ENCODE data around the gene RPTOR. TPM values are rescaled to one million over a fixed set of nuclear protein-coding genes. Genes with fewer than 3 reads are reported as not detected.

The RPTOR gene
- total RNA-seq, 1 experiment from 2014 or later = 26.3 TPM

GRCh38 chr17:80827646-80828643 is 283.3 kb downstream of the RPTOR start:
- no peak for DNase-seq (ENCODE audit: low spot score)

- DNase-seq (ENCODE audit: low spot score) = no peak
Observed at GRCh38 chr17:80829166-80829813, 284.7 kb downstream of the RPTOR start.

DNA sequence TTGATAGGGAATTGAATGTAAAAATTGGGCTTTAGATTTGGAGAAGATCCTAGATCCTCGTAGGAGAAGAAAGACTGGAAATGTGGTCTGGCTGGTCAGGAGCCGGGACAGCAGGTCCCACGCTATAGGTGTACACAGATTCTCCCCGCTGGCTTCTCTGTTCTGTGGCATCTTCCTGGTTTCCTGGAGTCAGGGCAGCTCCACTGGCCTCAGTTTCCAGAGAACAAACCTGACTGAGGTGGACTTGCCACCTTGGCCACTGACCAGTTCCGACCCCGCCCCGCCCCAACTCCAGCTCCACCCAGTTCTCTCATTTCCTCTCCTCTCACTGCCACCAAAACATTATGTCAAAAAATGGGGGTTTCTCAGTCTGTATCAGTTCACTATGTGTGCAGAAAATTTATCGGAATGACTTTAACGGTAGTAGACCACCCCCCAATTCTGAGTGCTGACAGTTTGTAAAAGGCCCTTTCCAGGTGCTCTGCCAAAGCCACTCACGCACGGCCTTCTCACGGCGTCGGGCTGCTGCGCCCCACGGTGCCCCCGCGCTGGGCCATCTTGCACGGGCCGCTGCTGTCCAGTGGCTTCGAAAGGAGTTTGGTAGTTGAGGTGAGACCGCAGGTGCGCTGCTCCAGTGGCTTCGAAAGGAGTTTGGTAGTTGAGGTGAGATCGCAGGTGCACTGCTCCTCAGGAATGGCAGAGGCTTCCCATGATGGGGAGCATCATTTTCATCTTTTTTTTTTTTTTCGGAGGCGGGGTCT is 285.6 kb downstream of the RPTOR start:
- DNase-seq (ENCODE audit: low spot score) = no peak

GRCh38 chr17:80831491-80831890 is 286.9 kb downstream of the RPTOR start:
- no peak for DNase-seq (ENCODE audit: low spot score)

GRCh38 chr17:80832266-80832676 is 287.6 kb downstream of the RPTOR start:
- no peak for DNase-seq (ENCODE audit: low spot score)

GRCh38 chr17:80832888-80833583 is 288.4 kb downstream of the RPTOR start:
- DNase-seq (ENCODE audit: low spot score) = peak; percentile 94

DNA sequence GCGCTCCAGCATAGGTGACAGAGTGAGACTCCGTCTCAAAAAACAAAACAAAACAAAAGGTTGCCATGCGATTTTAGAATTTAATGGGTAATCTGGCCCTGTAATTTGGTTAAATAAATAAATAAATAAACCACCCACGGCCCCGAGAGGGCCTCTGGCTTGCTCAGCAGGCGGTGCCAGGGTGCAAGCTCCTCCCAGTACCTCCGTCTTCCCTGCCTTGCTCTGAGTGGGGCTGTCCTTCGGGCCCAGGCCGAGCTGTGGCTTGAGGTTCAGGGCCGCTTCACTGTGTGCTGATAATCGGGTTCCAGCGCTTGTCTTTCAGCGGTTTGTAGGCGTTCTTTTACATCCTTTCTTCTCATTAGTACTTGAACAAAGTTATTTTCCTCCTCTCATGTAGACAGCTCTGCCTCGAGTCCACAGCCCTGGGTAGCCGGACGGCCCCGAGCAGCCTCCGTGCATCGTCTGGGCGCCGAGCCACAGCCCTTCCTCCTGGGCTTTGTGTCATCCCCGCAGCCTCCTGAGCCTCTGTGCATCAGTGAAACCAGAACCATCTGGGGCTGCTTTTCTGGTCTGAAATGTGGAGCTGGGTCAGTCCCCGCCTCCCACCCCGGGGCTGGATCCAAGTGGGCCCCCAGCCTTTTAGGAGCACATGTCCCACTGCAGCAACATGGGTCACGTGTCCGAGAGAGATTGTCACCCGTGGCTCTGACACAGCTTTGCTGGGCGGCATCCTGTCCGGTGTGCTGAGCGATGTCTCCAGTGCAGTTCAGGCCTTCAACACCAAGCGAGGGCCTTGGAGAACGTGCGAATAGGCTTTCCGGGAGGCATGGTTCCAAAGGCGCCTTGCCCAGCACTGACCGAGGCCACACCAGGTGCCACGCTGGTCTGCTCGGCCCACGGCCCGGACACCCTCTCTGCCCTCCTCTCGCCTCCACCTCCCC is 289.6 kb downstream of the RPTOR start:
- no peak for DNase-seq (ENCODE audit: low spot score)

GRCh38 chr17:80834893-80835275 is 290.2 kb downstream of the RPTOR start:
- no peak for DNase-seq (ENCODE audit: low spot score)

DNA sequence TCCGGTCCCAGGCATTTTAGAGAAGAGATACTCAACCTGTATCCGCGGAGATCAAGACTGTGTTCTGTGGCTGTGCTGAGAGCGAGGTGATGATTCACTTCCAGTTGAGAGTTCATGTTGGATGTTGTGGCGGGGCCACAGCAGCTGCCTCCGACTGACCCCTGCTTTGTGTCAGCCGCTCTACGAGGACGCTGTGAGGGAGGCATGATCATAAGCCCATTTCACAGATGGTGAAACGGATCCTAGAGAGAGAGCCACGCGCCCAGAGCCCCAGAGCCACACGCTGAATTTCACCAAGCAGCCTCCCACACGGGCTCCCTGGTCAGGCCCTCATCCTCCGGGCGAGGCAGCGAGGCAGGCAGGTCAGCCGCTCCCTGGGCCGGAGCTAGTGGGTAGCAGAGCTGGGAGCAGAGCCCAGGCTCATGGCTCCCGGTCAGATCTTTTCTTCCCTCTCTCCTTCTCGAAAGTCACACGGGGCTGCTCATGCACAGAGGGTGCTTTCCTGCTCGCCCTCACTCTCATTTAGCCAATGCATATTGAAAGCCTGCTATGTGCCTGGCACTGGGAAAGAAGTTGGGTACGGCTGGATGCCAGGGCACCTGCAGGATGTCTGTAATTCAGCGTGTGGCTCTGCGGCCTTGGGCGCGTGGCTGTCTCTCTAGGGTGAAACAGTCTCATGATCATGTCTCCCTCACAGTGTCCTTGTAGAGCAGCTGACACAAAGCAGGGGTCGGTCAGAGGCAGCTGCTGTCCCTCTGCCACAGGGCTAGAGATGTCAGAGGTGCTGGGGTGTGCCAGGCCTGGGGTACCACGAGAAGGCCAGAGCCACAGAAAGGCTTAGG is 291.4 kb downstream of the RPTOR start:
- DNase-seq (ENCODE audit: low spot score) = no peak

DNA sequence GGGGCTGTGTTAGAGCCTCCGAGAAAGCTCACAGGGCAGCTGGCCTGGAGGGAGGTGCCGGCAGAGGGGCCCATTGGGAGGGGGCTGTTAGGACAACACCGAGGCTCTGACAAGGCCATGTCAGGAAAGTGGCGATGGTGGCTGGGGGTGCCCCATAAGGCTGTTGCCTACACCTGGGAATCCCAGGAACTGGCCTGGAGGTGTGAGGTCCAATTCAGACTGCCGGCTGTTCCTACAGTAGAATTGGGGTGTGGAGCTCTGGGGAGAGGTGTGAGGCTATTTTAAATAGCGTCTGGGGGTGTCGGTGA is 292.0 kb downstream of the RPTOR start:
- DNase-seq (ENCODE audit: low spot score) = no peak

- no peak for DNase-seq (ENCODE audit: low spot score)
Observed at GRCh38 chr17:80836971-80837481, 292.4 kb downstream of the RPTOR start.

DNA sequence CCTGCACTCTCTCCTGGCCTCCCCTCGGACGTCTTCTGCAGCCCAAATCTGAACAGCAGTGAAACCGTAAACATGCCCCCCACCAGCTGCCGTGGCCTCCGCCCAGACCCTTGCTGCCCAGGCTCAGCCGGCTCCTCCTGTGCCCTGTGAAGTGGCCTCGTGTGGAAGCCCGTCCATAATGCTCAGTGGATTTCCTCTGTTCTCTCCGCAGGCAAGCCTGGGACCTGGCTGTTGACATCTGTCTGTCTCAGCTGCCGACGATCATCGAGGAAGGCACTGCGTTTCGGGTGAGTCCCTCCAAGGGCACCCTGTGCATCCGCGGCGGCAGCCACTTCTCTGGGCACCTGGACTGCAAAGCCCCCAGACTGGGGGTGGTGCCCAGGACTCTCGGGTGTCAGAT is 293.1 kb downstream of the RPTOR start:
- DNase-seq (ENCODE audit: low spot score) = no peak

GRCh38 chr17:80838311-80839025 is 293.8 kb downstream of the RPTOR start:
- DNase-seq (ENCODE audit: low spot score) = no peak

DNA sequence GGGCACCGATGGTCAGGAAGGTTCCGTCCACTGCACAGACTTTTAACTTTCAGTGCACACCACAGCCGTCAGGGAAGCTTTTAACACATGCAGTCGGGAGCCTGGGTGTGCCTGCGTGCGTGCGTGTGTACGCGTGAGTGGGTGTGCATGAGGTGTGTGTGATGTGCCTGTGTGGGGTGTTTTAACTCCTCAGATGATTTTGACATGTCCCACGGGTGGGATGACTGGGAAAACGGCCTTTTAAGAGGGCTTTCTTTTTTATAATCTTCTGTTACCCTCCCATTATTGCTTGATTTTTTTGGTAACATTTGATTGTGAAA is 294.3 kb downstream of the RPTOR start:
- no peak for DNase-seq (ENCODE audit: low spot score)

GRCh38 chr17:80839511-80839941 is 294.9 kb downstream of the RPTOR start:
- DNase-seq (ENCODE audit: low spot score) = no peak

DNA sequence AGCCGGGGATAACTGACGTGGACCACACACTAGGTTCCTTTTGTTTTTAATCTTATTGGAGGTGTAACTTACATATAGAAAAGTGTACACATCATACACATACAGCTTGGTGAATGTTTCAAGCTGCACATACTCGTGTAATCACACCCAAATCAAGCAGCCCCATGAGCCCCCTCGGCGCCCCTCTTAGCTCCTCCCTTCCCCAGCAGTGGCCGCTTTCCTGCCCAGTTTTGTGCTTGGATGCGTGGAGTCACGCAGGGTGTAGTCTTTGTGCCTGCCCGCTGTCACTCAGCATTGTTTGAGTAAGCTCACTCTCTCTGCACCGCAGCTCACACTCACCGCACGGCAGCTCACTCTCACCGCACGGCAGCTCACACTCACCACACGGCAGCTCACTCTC is 295.3 kb downstream of the RPTOR start:
- no peak for DNase-seq (ENCODE audit: low spot score)

GRCh38 chr17:80842456-80843013 is 297.9 kb downstream of the RPTOR start:
- DNase-seq (ENCODE audit: low spot score) = no peak

- DNase-seq (ENCODE audit: low spot score) = no peak
Observed at GRCh38 chr17:80843741-80844156, 299.1 kb downstream of the RPTOR start.
